ENCODE data around the gene MCTP1.

Gene MCTP1

DNA sequence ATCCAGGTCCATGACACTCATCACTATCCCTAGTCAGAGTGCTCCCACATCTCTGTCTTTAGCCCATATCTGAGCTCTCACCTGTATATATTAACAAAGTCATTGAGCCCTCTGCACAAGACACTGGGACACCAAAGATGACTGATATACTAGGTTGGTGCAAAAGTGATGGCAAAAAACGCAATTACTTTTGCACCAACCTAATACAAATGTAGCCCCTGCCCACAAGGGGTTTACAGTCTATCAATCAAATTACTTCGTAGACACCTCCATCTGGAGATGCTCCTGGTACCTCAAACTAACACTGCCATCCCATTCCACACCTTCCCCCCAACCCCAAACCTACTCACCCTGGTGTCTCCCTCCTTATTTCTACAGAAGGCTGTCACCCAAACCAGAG, 194.1 kb downstream of the MCTP1 start:
- Histone ChIP-seq H3K27me3 (peaks cover under 1% of the 10 kb centered on the region), H3K4me1 (no peaks in the 10 kb centered on the region), H3K9me3 (no peaks in the 10 kb centered on the region; the same call in 1 of the 2 replicates), H3K36me3 (no peaks in the 10 kb centered on the region), H3K4me3 (ENCODE audit: low read depth, low read length) (no peak overlapping the region)
- DNase-seq, result no peak
- TF ChIP-seq, protein P1, sequence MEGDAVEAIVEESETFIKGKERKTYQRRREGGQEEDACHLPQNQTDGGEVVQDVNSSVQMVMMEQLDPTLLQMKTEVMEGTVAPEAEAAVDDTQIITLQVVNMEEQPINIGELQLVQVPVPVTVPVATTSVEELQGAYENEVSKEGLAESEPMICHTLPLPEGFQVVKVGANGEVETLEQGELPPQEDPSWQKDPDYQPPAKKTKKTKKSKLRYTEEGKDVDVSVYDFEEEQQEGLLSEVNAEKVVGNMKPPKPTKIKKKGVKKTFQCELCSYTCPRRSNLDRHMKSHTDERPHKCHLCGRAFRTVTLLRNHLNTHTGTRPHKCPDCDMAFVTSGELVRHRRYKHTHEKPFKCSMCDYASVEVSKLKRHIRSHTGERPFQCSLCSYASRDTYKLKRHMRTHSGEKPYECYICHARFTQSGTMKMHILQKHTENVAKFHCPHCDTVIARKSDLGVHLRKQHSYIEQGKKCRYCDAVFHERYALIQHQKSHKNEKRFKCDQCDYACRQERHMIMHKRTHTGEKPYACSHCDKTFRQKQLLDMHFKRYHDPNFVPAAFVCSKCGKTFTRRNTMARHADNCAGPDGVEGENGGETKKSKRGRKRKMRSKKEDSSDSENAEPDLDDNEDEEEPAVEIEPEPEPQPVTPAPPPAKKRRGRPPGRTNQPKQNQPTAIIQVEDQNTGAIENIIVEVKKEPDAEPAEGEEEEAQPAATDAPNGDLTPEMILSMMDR (IDR thresholded peaks at IDR 0.05; ENCODE audit: low read depth, low read length), result no peak

DNA sequence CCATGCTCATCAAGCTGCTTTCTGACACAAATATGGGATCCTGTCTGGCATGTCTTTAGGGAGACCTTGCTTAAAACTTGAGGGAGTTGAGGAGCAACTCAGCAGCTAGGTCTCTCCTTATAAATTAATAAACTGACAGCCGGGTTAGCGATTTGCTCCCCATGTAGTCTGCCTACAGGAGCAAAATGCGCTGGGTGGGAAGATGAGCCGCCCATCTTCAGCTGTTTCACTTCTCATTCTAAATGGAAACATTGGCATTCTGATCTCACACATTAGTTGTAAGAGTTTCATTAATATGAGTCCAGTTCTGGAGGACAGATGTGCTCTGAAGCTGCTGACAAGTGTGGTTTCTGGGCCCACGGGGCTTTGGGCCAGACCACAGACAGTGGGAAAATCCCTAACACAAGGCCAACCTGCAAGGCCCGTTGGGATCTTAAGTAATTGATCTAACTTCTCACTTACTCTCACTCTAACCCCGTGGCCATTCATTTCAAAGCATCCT, 197.0 kb downstream of the MCTP1 start:
- no peak for DNase-seq
- no peaks in the 10 kb centered on the region for H3K4me1 ChIP-seq
- no peaks in the 10 kb centered on the region for H3K36me3 ChIP-seq
- no peaks in the 10 kb centered on the region; the same call in 1 of the 2 replicates for H3K9me3 ChIP-seq
- H3K27me3 ChIP-seq, result no peaks in the 10 kb centered on the region; the same call in 1 of the 2 replicates
- TF ChIP-seq, protein P1 (IDR thresholded peaks at IDR 0.05; ENCODE audit: low read depth, low read length), result no peak
- H3K4me3 ChIP-seq (ENCODE audit: low read depth, low read length), result no peak overlapping the region

DNA sequence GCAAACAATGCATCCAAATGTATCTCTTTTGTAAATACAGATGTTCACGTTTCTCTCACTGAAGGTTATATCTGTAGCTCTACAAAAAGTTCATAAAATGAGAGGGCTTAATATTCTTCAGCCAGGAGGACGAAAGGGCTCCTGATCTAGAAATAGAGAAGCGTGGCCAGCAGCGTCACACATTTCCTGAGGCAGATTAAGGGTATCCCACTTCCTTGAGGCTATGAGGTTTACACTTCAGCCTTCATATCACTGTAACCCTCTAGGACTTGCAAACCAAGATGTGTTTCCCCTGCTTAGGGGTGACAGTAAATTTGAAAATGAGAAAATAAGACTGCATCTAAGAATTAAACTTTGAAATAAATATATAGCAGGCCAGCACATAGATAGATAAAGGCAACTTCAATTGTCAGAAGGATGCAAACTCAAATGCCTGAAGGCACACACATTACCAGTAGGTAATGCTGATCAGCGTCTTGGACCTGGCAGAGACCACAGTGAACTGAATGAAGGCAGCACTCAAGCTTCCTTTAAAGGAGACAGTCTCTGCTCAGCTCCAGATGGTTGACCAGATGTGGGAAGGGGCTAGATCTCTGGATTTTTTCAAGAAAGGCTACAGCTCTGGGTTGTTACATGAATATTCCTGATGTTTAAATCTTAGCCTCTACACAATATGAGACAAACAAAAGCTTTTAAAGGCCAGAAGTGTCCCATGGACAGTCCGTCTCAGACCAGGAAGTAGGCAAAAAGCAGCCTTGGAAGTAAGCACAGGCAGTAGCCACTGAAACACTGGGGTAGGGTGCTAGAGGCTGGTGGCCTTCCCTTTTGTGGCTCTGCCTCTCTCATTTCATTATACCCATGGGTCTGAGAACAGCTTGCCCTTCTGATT, 197.7 kb downstream of the MCTP1 start:
- H3K36me3 ChIP-seq, result no peaks in the 10 kb centered on the region
- DNase-seq, result no peak
- H3K4me1 ChIP-seq, result no peaks in the 10 kb centered on the region

DNA sequence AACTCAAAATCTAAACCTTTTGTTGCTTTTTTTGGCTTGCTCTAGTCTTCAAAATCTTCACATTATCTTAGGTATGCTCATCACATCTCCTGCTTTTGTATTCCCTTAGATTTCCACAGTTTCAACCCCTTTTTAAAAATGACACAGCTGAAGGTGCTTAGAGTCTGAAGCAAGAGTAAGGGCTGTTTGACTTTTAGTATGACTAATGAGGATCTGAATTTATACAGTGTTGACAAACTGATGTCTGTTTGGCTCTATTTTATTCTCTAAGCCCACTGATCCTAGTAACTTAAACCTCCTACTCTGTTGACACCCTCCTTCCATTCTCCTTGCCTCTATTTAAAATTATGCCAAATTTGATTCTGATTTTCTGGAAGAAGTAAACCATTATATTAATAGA, 200.1 kb downstream of the MCTP1 start:
- no peak overlapping the region for H3K4me3 ChIP-seq (ENCODE audit: low read depth, low read length)
- H3K36me3 ChIP-seq, result no peaks in the 10 kb centered on the region
- H3K27me3 ChIP-seq, result peaks cover 4% of the 10 kb centered on the region; the same call in 1 of the 2 replicates
- H3K4me1 ChIP-seq, result no peaks in the 10 kb centered on the region
- TF ChIP-seq, protein P1 (IDR thresholded peaks at IDR 0.05; ENCODE audit: low read depth, low read length), result no peak
- no peak for DNase-seq
- H3K9me3 ChIP-seq, result no peaks in the 10 kb centered on the region

More for the DNA sequence above, 197.7 kb downstream of the MCTP1 start:
- TF ChIP-seq, protein P1 (IDR thresholded peaks at IDR 0.05; ENCODE audit: low read depth, low read length), result no peak
- H3K4me3 ChIP-seq (ENCODE audit: low read depth, low read length), result no peak overlapping the region
- H3K9me3 ChIP-seq, result no peaks in the 10 kb centered on the region
- H3K27me3 ChIP-seq, result no peaks in the 10 kb centered on the region; the same call in 1 of the 2 replicates

DNA sequence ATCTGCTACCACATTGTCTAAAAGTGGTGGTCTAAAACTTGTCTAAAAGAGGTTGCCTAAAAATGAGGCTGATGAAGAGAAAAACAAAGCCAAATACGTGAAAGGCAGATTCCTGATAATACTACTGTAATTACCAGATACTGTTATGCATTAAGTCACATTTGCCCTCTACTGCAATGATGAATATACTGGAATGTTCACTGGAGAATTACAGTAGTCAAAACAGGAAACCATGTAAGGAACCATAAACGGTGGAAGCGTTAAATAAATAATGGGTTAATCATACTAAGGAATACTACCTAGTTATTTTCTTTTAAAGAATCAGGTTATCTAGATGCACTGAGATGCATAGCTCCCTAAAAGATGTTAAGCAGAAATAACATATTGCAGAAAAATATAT, 201.3 kb downstream of the MCTP1 start:
- Histone ChIP-seq H3K4me1 (no peaks in the 10 kb centered on the region), H3K9me3 (no peaks in the 10 kb centered on the region), H3K4me3 (ENCODE audit: low read depth, low read length) (no peak overlapping the region), H3K27me3 (peaks cover 4% of the 10 kb centered on the region; the same call in 1 of the 2 replicates), H3K36me3 (no peaks in the 10 kb centered on the region)
- TF ChIP-seq, protein P1 (IDR thresholded peaks at IDR 0.05; ENCODE audit: low read depth, low read length), result no peak
- DNase-seq, result no peak

DNA sequence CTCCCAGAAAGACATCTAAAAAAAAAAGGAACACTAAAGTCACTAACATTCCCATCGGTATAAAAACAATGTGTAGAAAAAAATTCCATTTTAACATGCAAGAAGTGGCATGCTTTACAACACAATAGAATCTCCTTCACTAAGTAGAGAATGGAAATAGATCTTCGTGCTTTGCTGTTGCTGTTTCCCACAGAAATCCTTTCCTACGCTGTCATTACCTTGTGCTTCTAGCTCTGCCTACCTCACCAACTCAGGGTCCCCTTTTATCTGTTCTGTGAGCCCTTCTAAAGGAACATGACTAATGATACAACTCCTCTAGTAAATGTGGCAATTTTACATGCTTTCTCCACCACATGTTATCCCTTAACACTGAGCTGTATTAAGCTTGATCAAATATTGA, 202.9 kb downstream of the MCTP1 start:
- Histone ChIP-seq H3K4me1 (no peaks in the 10 kb centered on the region), H3K9me3 (no peaks in the 10 kb centered on the region), H3K27me3 (0 out of 2 replicates have a peak, but pooled peaks cover 4% of the 10 kb centered on the region), H3K4me3 (ENCODE audit: low read depth, low read length) (no peak overlapping the region), H3K36me3 (no peaks in the 10 kb centered on the region)
- TF ChIP-seq, protein P1 (IDR thresholded peaks at IDR 0.05; ENCODE audit: low read depth, low read length), result no peak
- no peak for DNase-seq

Measured in BE2C (cell line).